HepG2 (cell line): Measurements from ENCODE around the gene TNFRSF11A. TPM values are rescaled to one million over a fixed set of nuclear protein-coding genes. Genes with fewer than 3 reads are reported as not detected.

Source experiments
- CREM ChIP-seq, 2 experiments: sonication (generic) in 1 of 2; formaldehyde crosslinking in 1 of 2; IDR thresholded peaks; 2 replicates each; pipeline versions ENCODE4 v1.4.0 to v1.6.1; 2016 to 2020; ENCODE audit warnings: antibody characterized with exemption in 1 of 2, mild to moderate bottlenecking in 1 of 2, missing genetic modification reagents in 1 of 2
- GATAD2A ChIP-seq: IDR thresholded peaks from 2 replicates; pipeline ENCODE4 v1.6.1; 2016
- MATR3 ChIP-seq: sonication (generic); formaldehyde crosslinking; IDR thresholded peaks from 2 replicates; pipeline ENCODE4 v1.4.0; 2020; ENCODE audit warnings: missing genetic modification reagents
- MED1 ChIP-seq: sonication (generic); formaldehyde crosslinking; IDR thresholded peaks from 2 replicates; pipeline ENCODE4 v1.4.0; 2020; ENCODE audit warnings: missing genetic modification reagents
- ONECUT2 ChIP-seq: sonication (generic); formaldehyde crosslinking; IDR thresholded peaks from 2 replicates; pipeline ENCODE4 v1.4.0; 2020; ENCODE audit warnings: missing genetic modification reagents
- PHF20 ChIP-seq: sonication (generic); formaldehyde crosslinking; IDR thresholded peaks from 2 replicates; pipeline ENCODE4 v1.5.0; 2020; ENCODE audit warnings: mild to moderate bottlenecking, missing genetic modification reagents
- PHF5A ChIP-seq: IDR thresholded peaks from one replicate; pipeline ENCODE4 v1.6.1; 2018; ENCODE audit warnings: low read depth, missing genetic modification reagents; ENCODE audit not compliant: unreplicated experiment
- SMC3 ChIP-seq: IDR thresholded peaks from 2 replicates; pipeline ENCODE4 v1.6.1; 2011; ENCODE audit warnings: low read length, improper control_type of control experiment
- ZFX ChIP-seq: sonication (generic); formaldehyde crosslinking; IDR thresholded peaks from 2 replicates; pipeline ENCODE4 v1.4.0; 2020; ENCODE audit warnings: mild to moderate bottlenecking, low read depth, missing genetic modification reagents, moderate library complexity
- ZNF724P ChIP-seq: sonication (generic); formaldehyde crosslinking; IDR thresholded peaks from 2 replicates; pipeline ENCODE4 v1.8.0; 2022; ENCODE audit warnings: missing genetic modification reagents, borderline replicate concordance
- polyA plus RNA-seq, 8 experiments: library from polyadenylated mRNA; depleted of rRNA in 3 of 8; stranded (reverse) in 7 of 8; unstranded in 1 of 8; fragments of >200 nt; fragmentation: Illumina TruSeq in 4 of 8; extraction: Trizol in 4 of 8; gene quantifications; 2 replicates each; pipeline versions ENCODE4 v1.2.1 to v1.2.3, GENCODE V29; 2011 to 2016; ENCODE audit warnings: low read depth in 4 of 8, missing spikeins in 1 of 8, mixed read lengths in 1 of 8; ENCODE audit not compliant: insufficient read depth in 1 of 8
- total RNA-seq, 5 experiments: library from RNA; depleted of rRNA; stranded (reverse); fragments of >200 nt; fragmentation: Illumina TruSeq; extraction: Trizol; gene quantifications; 2 replicates each; pipeline ENCODE4 v1.2.3, GENCODE V29; 2016; ENCODE audit warnings: low read depth in 1 of 5
- TF ChIP-seq, protein P1 (sequence below): sonication (generic); formaldehyde crosslinking; IDR thresholded peaks from 2 replicates; pipeline ENCODE4 v1.4.0; 2020; ENCODE audit warnings: missing genetic modification reagents
- TF ChIP-seq, protein P2 (sequence below): sonication (generic); formaldehyde crosslinking; IDR thresholded peaks from 2 replicates; pipeline ENCODE4 v1.4.0; 2020; ENCODE audit warnings: missing genetic modification reagents
- TF ChIP-seq, protein P3 (sequence below): fragments of 450-650 bp; IDR thresholded peaks from 2 replicates; pipeline ENCODE4 v1.6.1; 2017; ENCODE audit warnings: mild to moderate bottlenecking
- TF ChIP-seq, protein P4 (sequence below): sonication (generic); formaldehyde crosslinking; IDR thresholded peaks from 2 replicates; pipeline ENCODE4 v1.5.0; 2020; ENCODE audit warnings: mild to moderate bottlenecking, missing genetic modification reagents, borderline replicate concordance
- TF ChIP-seq, protein P5 (sequence below): IDR thresholded peaks from 2 replicates; pipeline ENCODE4 v1.6.1; 2016

Gene TNFRSF11A
- total and polyA plus RNA-seq, 2 of the 13 experiments (the other 11 are each of a cell fraction or from before 2014, with no cell fraction given), result 4.6 to 6.4 TPM

DNA sequence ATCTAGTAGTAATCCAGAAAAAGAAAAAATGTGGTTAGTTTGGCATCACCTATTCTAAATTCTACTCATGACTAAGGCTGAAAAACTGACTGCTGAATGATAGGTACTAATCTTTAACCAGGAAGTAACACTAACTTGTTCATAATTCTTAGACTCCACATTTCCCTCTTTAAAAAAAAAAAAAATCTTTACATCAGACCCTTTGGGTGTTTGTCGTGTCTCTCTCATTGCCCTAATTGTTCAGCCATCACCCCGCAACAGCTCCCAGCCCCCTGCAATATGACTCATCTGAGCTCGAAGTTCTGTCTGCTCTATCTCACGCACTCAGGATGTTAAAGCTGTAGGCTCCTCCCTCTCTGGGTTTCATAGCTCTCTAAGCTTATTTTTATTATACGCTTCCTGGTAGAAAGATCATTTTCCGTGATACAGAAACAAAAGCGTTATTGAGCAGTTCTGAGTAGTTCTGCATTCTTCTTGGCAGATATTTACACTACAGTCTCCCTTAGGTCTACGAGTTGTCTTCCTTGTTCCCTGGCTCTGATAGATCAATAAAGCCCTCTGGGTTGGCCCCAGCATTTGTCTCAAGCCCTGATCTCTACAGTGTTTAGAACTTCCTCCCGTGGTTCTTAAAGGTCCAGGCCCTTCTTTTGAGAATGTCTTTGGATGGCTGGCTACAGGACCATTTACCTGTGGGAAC, 95.6 kb downstream of the TNFRSF11A start (continued):
- TF ChIP-seq, protein P1, sequence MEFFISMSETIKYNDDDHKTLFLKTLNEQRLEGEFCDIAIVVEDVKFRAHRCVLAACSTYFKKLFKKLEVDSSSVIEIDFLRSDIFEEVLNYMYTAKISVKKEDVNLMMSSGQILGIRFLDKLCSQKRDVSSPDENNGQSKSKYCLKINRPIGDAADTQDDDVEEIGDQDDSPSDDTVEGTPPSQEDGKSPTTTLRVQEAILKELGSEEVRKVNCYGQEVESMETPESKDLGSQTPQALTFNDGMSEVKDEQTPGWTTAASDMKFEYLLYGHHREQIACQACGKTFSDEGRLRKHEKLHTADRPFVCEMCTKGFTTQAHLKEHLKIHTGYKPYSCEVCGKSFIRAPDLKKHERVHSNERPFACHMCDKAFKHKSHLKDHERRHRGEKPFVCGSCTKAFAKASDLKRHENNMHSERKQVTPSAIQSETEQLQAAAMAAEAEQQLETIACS (CRISPR knock-in tag), result no peak
- TF ChIP-seq MATR3 (no peak), CREM (IDR thresholded peaks at IDR 0.05) (0 out of 2 replicates have a peak, but pooled peaks have one; percentile 38), CREM (CRISPR knock-in tag; IDR thresholded peaks at IDR 0.05) (no peak), ZFX (CRISPR knock-in tag) (no peak; the same call in 1 of the 2 replicates), PHF5A (no peak), MED1 (CRISPR knock-in tag) (peak; percentile 72; the same call in 1 of the 2 replicates), GATAD2A (CRISPR knock-in tag) (peak; percentile 61; the same call in 1 of the 2 replicates), ZNF724P (CRISPR knock-in tag) (no peak), SMC3 (no peak), PHF20 (no peak), ONECUT2 (CRISPR knock-in tag) (peak; percentile 85)
- TF ChIP-seq, protein P2, sequence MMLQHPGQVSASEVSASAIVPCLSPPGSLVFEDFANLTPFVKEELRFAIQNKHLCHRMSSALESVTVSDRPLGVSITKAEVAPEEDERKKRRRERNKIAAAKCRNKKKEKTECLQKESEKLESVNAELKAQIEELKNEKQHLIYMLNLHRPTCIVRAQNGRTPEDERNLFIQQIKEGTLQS (CRISPR knock-in tag), result peak; percentile 90
- TF ChIP-seq, protein P3, sequence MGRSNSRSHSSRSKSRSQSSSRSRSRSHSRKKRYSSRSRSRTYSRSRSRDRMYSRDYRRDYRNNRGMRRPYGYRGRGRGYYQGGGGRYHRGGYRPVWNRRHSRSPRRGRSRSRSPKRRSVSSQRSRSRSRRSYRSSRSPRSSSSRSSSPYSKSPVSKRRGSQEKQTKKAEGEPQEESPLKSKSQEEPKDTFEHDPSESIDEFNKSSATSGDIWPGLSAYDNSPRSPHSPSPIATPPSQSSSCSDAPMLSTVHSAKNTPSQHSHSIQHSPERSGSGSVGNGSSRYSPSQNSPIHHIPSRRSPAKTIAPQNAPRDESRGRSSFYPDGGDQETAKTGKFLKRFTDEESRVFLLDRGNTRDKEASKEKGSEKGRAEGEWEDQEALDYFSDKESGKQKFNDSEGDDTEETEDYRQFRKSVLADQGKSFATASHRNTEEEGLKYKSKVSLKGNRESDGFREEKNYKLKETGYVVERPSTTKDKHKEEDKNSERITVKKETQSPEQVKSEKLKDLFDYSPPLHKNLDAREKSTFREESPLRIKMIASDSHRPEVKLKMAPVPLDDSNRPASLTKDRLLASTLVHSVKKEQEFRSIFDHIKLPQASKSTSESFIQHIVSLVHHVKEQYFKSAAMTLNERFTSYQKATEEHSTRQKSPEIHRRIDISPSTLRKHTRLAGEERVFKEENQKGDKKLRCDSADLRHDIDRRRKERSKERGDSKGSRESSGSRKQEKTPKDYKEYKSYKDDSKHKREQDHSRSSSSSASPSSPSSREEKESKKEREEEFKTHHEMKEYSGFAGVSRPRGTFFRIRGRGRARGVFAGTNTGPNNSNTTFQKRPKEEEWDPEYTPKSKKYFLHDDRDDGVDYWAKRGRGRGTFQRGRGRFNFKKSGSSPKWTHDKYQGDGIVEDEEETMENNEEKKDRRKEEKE, result no peak
- TF ChIP-seq, protein P4, sequence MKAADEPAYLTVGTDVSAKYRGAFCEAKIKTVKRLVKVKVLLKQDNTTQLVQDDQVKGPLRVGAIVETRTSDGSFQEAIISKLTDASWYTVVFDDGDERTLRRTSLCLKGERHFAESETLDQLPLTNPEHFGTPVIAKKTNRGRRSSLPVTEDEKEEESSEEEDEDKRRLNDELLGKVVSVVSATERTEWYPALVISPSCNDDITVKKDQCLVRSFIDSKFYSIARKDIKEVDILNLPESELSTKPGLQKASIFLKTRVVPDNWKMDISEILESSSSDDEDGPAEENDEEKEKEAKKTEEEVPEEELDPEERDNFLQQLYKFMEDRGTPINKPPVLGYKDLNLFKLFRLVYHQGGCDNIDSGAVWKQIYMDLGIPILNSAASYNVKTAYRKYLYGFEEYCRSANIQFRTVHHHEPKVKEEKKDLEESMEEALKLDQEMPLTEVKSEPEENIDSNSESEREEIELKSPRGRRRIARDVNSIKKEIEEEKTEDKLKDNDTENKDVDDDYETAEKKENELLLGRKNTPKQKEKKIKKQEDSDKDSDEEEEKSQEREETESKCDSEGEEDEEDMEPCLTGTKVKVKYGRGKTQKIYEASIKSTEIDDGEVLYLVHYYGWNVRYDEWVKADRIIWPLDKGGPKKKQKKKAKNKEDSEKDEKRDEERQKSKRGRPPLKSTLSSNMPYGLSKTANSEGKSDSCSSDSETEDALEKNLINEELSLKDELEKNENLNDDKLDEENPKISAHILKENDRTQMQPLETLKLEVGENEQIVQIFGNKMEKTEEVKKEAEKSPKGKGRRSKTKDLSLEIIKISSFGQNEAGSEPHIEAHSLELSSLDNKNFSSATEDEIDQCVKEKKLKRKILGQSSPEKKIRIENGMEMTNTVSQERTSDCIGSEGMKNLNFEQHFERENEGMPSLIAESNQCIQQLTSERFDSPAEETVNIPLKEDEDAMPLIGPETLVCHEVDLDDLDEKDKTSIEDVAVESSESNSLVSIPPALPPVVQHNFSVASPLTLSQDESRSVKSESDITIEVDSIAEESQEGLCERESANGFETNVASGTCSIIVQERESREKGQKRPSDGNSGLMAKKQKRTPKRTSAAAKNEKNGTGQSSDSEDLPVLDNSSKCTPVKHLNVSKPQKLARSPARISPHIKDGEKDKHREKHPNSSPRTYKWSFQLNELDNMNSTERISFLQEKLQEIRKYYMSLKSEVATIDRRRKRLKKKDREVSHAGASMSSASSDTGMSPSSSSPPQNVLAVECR (CRISPR knock-in tag), result no peak; the same call in 1 of the 2 replicates
- TF ChIP-seq, protein P5, sequence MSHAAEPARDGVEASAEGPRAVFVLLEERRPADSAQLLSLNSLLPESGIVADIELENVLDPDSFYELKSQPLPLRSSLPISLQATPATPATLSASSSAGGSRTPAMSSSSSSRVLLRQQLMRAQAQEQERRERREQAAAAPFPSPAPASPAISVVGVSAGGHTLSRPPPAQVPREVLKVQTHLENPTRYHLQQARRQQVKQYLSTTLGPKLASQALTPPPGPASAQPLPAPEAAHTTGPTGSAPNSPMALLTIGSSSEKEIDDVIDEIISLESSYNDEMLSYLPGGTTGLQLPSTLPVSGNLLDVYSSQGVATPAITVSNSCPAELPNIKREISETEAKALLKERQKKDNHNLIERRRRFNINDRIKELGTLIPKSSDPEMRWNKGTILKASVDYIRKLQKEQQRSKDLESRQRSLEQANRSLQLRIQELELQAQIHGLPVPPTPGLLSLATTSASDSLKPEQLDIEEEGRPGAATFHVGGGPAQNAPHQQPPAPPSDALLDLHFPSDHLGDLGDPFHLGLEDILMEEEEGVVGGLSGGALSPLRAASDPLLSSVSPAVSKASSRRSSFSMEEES (CRISPR knock-in tag), result no peak
